ENCODE results near the gene RAN.
"Not testable (repeated sequence)": the region's sequence is repeated elsewhere in the genome, so short reads cannot be mapped to it uniquely, and the experiment has no call there.

RAN gene

GRCh38 chr12:130848105-130848504, 23.8 kb upstream of the RAN start:
- not testable (repeated sequence) for H3K27ac ChIP-seq, H3K4me3 ChIP-seq

- H3K4me3 ChIP-seq, H3K27ac ChIP-seq: not testable (repeated sequence)
Measured at GRCh38 chr12:130848785-130849305, 23.0 kb upstream of the RAN start.

- Histone ChIP-seq H3K4me3 (no peak overlapping the region), H3K27ac (no peak overlapping the region)
Measured at GRCh38 chr12:130849561-130850417, 22.1 kb upstream of the RAN start.

GRCh38 chr12:130850418-130851021, 21.3 kb upstream of the RAN start:
- no peak overlapping the region for H3K4me3 ChIP-seq
- H3K27ac ChIP-seq = no peak overlapping the region

- H3K27ac ChIP-seq = no peak overlapping the region
- H3K4me3 ChIP-seq = no peak overlapping the region
Measured at GRCh38 chr12:130856088-130856487, 15.8 kb upstream of the RAN start.

- H3K4me3 ChIP-seq = no peak overlapping the region
Measured at GRCh38 chr12:130858084-130858483, 13.8 kb upstream of the RAN start.

GRCh38 chr12:130859161-130859560, 12.7 kb upstream of the RAN start:
- H3K27ac ChIP-seq = no peak overlapping the region

More at GRCh38 chr12:130858084-130858483, 13.8 kb upstream of the RAN start:
- H3K27ac ChIP-seq = no peak overlapping the region

GRCh38 chr12:130860311-130860710, 11.6 kb upstream of the RAN start:
- Histone ChIP-seq H3K4me3 (no peak overlapping the region), H3K27ac (no peak overlapping the region)

More at GRCh38 chr12:130859161-130859560, 12.7 kb upstream of the RAN start:
- H3K4me3 ChIP-seq = no peak overlapping the region

- Histone ChIP-seq H3K4me3 (no peak overlapping the region), H3K27ac (no peak overlapping the region)
Measured at GRCh38 chr12:130862161-130862560, 9.7 kb upstream of the RAN start.

- H3K27ac ChIP-seq, H3K4me3 ChIP-seq: not testable (repeated sequence)
Measured at GRCh38 chr12:130862771-130863170, 9.1 kb upstream of the RAN start.

- H3K4me3 ChIP-seq = no peak overlapping the region
- H3K27ac ChIP-seq = no peak overlapping the region
Measured at GRCh38 chr12:130863298-130863697, 8.6 kb upstream of the RAN start.

GRCh38 chr12:130868412-130868811, 3.5 kb upstream of the RAN start:
- Histone ChIP-seq H3K27ac (peak overlapping the region in 6 of 21 experiments; percentile 10 to 82 (median 65)), H3K4me3 (no peak overlapping the region)

- peak overlapping the region in 20 of 21 experiments; percentile 39 to 98 (median 85) for H3K27ac ChIP-seq
- peak overlapping the region; percentile 36 to 96 (median 88) for H3K4me3 ChIP-seq
Measured at GRCh38 chr12:130870442-130871285, 1.2 kb upstream of the RAN start.

GRCh38 chr12:130872179-130873096, 572 bp downstream of the RAN start:
- peak overlapping the region; percentile 72 to 96 (median 88) for H3K4me3 ChIP-seq
- peak overlapping the region; percentile 78 to 98 (median 95) for H3K27ac ChIP-seq

- peak overlapping the region in 10 of 21 experiments; percentile 89 to 98 (median 96) for H3K27ac ChIP-seq
- H3K4me3 ChIP-seq = peak overlapping the region; percentile 72 to 96 (median 88)
Measured at GRCh38 chr12:130873106-130873795, 1.4 kb downstream of the RAN start.

- H3K4me3 ChIP-seq = peak overlapping the region in 1 of 7 experiments; percentile 78
- no peak overlapping the region for H3K27ac ChIP-seq
Measured at GRCh38 chr12:130873825-130874224, 2.0 kb downstream of the RAN start.

GRCh38 chr12:130874696-130875095, 2.8 kb downstream of the RAN start:
- H3K27ac ChIP-seq = no peak overlapping the region

GRCh38 chr12:130875193-130875592, 3.3 kb downstream of the RAN start:
- H3K27ac ChIP-seq = no peak overlapping the region
- H3K4me3 ChIP-seq = no peak overlapping the region

More at GRCh38 chr12:130874696-130875095, 2.8 kb downstream of the RAN start:
- no peak overlapping the region for H3K4me3 ChIP-seq

Measured in skin epidermis (tissue), 12 donors.